ENCODE results near the gene ZNF574.
A peak's percentile ranks its signal among the peaks of the same experiment; 100 is the strongest.

The ZNF574 gene

DNA sequence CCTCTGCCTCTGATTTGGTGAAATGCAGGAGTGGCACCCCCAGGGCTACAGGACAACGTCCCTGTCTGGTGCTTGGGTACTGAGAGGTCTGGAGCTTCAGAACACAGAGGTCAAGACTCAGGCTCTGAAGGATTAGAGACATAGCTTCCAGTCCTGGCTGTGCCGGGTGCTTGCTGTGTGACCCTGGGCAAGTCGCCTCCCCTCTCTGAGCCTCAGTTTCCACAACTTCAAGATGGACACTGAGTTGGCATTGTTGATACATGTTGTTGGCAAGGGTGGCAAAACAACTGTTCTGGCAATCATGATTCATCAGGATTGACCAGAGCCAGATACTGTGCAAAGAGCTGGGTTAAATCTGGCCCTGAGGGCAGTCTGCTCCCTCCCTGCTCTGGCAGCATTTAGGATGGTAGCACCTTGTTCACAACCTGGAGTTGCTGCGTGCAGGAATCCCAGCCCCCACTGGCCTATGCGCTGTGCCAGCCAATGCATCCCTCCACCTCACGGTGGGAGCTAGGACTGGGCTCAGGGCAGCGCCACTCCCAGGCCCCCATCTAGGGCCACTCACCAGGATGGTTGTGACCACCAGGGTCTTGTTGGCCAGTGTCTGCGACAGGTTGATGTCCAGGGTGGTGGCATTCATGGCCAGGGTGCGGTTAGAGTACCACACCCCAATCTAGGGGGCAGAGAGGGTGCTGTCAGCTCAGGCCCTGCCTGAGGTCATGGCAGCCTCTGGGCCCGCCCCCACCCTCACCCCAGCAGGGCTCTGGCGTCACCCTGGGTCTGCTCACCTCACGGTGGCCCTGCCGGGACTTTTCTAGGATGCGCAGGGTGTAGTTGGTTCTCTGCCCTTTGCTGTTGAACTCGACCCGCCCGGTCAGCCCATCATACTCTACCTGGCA is 22.7 kb upstream of the ZNF574 start:
- Histone ChIP-seq H3K27me3 (ENCODE audit: insufficient read depth, poor library complexity, severe bottlenecking) (no peaks in the 10 kb centered on the region), H3K4me3 (replicated peaks; ENCODE audit: insufficient read depth, low read length) (no peak overlapping the region), H3K27ac (replicated peaks) (no peak overlapping the region)
- TF ChIP-seq POLR2AphosphoS5 (IDR thresholded peaks at IDR 0.05; ENCODE audit: low read depth) (no peak), REST (IDR thresholded peaks at IDR 0.05; ENCODE audit: insufficient replicate concordance, low read depth) (no peak)
- no peak for DNase-seq (ENCODE audit: low read depth in 1 of 2, low spot score in 1 of 2)

DNA sequence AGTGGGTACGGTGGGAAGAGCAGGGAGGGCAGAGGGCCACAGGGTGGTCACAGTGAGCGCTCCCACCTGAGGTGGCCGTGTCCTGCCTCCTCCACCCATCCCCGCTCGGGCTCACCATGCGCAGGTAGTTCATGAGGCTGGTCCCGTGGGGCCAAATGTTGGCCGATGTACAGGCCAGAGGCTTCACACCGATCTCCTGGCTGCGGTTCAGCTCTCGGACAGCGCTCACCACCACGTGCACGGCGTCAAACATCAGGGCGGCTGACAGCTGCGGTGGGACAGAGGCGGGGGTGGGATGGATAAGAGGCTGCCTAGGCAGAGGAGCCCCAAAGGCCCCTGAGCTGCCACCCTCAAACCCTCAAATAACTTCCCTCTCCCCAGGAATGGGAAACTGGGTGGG is 21.8 kb upstream of the ZNF574 start:
- no peak overlapping the region for H3K4me3 ChIP-seq (replicated peaks; ENCODE audit: insufficient read depth, low read length)
- no peaks in the 10 kb centered on the region for H3K27me3 ChIP-seq (ENCODE audit: insufficient read depth, poor library complexity, severe bottlenecking)
- DNase-seq (ENCODE audit: low read depth in 1 of 2, low spot score in 1 of 2): no peak
- H3K27ac ChIP-seq (replicated peaks): no peak overlapping the region
- TF ChIP-seq REST (IDR thresholded peaks at IDR 0.05; ENCODE audit: insufficient replicate concordance, low read depth) (peak; percentile 70), POLR2AphosphoS5 (IDR thresholded peaks at IDR 0.05; ENCODE audit: low read depth) (no peak), CTCF (IDR thresholded peaks at IDR 0.05; ENCODE audit: insufficient read depth, low read length) (no peak)

GRCh38 chr19:42057846-42058245 is 18.1 kb upstream of the ZNF574 start:
- Histone ChIP-seq H3K27me3 (ENCODE audit: insufficient read depth, poor library complexity, severe bottlenecking) (no peaks in the 10 kb centered on the region), H3K4me3 (replicated peaks; ENCODE audit: insufficient read depth, low read length) (no peak overlapping the region), H3K27ac (replicated peaks) (no peak overlapping the region)
- TF ChIP-seq CTCF (IDR thresholded peaks at IDR 0.05; ENCODE audit: insufficient read depth, low read length) (no peak), POLR2AphosphoS5 (IDR thresholded peaks at IDR 0.05; ENCODE audit: low read depth) (no peak), REST (IDR thresholded peaks at IDR 0.05; ENCODE audit: insufficient replicate concordance, low read depth) (no peak)
- DNase-seq (ENCODE audit: low read depth in 1 of 2, low spot score in 1 of 2): no peak

All from HL-60 (cell line).